Measurements from ENCODE around the gene EXOC1L. TPM values are rescaled to one million over a fixed set of nuclear protein-coding genes. Genes with fewer than 3 reads are reported as not detected.

Gene EXOC1L
- total and polyA plus RNA-seq, 9 of the 15 experiments (the other 6 are each of a cell fraction or from before 2014, with no cell fraction given), result 0.38 to 3.9 (median 1.0) TPM; not detected in 1

DNA sequence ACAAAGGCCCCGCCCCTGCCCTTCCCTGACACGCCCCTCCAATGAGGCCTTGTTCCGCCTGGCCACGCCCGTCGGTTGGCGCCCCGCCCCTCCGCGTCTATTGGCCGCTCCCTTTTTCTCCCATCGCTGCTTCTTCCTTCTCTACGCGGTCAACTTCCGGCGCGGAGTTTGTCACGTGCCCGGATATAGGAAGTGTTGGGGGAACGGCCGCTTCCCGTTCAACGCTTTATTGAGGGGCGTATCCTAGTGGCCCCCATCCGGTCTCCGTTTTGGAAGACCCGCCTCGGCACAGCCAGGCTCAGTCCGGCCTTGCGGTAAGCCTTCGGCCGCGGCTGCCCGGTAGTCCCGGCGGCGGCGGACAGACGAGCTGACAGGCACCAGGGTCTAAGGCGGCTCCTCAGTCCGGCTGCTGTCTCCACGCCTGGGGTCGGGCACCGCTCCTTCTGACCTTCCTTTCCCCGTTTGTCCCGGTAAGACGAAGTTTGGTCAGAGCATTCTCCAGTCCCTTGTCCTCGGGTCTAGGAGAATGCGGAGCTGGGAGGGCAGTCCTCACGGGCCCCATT lies 34.0 kb downstream of the EXOC1L start, which contains the start of gene EXOC1 (continued):
- TF ChIP-seq RAD51 (IDR thresholded peaks at IDR 0.05; ENCODE audit: borderline replicate concordance, low read depth) (peak; percentile 96), NBN (IDR thresholded peaks at IDR 0.05; ENCODE audit: low read depth) (no peak), TAF7 (tag; IDR thresholded peaks at IDR 0.05) (0 out of 2 replicates have a peak, but pooled peaks have one; percentile 13), HDAC1 (IDR thresholded peaks at IDR 0.05) (peak in 1 of 2 experiments; percentile 95; a peak in 2 of 4 replicates), NFE2L1 (tag; IDR thresholded peaks at IDR 0.05; ENCODE audit: borderline replicate concordance, low read depth) (no peak), PHB2 (IDR thresholded peaks at IDR 0.05; ENCODE audit: low read depth) (no peak), LEF1 (IDR thresholded peaks at IDR 0.05) (0 out of 2 replicates have a peak, but pooled peaks have one; percentile 15), KDM2B (CRISPR knock-in tag; IDR thresholded peaks at IDR 0.05) (no peak), MTA1 (IDR thresholded peaks at IDR 0.05; ENCODE audit: borderline replicate concordance) (peak; percentile 76), DACH1 (IDR thresholded peaks at IDR 0.05; ENCODE audit: partially characterized antibody) (no peak), NR2C2 (CRISPR knock-in tag; IDR thresholded peaks at IDR 0.05) (no peak), NR2C2 (tag; IDR thresholded peaks at IDR 0.05) (peak; percentile 51; the same call in 1 of the 2 replicates), MCM3 (IDR thresholded peaks at IDR 0.05) (no peak), POU5F1 (IDR thresholded peaks at IDR 0.05; ENCODE audit: borderline replicate concordance, low read depth, low read length, partially characterized antibody) (peak; percentile 62), TBL1XR1 (IDR thresholded peaks at IDR 0.05; ENCODE audit: low read length in 2 of 2) (no peak)
- TF ChIP-seq, protein P1, sequence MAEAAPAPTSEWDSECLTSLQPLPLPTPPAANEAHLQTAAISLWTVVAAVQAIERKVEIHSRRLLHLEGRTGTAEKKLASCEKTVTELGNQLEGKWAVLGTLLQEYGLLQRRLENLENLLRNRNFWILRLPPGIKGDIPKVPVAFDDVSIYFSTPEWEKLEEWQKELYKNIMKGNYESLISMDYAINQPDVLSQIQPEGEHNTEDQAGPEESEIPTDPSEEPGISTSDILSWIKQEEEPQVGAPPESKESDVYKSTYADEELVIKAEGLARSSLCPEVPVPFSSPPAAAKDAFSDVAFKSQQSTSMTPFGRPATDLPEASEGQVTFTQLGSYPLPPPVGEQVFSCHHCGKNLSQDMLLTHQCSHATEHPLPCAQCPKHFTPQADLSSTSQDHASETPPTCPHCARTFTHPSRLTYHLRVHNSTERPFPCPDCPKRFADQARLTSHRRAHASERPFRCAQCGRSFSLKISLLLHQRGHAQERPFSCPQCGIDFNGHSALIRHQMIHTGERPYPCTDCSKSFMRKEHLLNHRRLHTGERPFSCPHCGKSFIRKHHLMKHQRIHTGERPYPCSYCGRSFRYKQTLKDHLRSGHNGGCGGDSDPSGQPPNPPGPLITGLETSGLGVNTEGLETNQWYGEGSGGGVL (CRISPR knock-in tag; IDR thresholded peaks at IDR 0.05), result no peak
- TF ChIP-seq, protein P2, sequence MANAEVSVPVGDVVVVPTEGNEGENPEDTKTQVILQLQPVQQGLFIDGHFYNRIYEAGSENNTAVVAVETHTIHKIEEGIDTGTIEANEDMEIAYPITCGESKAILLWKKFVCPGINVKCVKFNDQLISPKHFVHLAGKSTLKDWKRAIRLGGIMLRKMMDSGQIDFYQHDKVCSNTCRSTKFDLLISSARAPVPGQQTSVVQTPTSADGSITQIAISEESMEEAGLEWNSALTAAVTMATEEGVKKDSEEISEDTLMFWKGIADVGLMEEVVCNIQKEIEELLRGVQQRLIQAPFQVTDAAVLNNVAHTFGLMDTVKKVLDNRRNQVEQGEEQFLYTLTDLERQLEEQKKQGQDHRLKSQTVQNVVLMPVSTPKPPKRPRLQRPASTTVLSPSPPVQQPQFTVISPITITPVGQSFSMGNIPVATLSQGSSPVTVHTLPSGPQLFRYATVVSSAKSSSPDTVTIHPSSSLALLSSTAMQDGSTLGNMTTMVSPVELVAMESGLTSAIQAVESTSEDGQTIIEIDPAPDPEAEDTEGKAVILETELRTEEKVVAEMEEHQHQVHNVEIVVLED (CRISPR knock-in tag; IDR thresholded peaks at IDR 0.05), result peak; percentile 44
- TF ChIP-seq, protein P3, sequence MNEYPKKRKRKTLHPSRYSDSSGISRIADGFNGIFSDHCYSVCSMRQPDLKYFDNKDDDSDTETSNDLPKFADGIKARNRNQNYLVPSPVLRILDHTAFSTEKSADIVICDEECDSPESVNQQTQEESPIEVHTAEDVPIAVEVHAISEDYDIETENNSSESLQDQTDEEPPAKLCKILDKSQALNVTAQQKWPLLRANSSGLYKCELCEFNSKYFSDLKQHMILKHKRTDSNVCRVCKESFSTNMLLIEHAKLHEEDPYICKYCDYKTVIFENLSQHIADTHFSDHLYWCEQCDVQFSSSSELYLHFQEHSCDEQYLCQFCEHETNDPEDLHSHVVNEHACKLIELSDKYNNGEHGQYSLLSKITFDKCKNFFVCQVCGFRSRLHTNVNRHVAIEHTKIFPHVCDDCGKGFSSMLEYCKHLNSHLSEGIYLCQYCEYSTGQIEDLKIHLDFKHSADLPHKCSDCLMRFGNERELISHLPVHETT (CRISPR knock-in tag; conservative IDR thresholded peaks at IDR 0.05 in 1 of 2, IDR thresholded peaks at IDR 0.05 in 1 of 2), result peak in 1 of 2 experiments; percentile 66; a peak in 2 of 4 replicates
- TF ChIP-seq, protein P4, sequence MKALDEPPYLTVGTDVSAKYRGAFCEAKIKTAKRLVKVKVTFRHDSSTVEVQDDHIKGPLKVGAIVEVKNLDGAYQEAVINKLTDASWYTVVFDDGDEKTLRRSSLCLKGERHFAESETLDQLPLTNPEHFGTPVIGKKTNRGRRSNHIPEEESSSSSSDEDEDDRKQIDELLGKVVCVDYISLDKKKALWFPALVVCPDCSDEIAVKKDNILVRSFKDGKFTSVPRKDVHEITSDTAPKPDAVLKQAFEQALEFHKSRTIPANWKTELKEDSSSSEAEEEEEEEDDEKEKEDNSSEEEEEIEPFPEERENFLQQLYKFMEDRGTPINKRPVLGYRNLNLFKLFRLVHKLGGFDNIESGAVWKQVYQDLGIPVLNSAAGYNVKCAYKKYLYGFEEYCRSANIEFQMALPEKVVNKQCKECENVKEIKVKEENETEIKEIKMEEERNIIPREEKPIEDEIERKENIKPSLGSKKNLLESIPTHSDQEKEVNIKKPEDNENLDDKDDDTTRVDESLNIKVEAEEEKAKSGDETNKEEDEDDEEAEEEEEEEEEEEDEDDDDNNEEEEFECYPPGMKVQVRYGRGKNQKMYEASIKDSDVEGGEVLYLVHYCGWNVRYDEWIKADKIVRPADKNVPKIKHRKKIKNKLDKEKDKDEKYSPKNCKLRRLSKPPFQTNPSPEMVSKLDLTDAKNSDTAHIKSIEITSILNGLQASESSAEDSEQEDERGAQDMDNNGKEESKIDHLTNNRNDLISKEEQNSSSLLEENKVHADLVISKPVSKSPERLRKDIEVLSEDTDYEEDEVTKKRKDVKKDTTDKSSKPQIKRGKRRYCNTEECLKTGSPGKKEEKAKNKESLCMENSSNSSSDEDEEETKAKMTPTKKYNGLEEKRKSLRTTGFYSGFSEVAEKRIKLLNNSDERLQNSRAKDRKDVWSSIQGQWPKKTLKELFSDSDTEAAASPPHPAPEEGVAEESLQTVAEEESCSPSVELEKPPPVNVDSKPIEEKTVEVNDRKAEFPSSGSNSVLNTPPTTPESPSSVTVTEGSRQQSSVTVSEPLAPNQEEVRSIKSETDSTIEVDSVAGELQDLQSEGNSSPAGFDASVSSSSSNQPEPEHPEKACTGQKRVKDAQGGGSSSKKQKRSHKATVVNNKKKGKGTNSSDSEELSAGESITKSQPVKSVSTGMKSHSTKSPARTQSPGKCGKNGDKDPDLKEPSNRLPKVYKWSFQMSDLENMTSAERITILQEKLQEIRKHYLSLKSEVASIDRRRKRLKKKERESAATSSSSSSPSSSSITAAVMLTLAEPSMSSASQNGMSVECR (CRISPR knock-in tag; IDR thresholded peaks at IDR 0.05), result peak; percentile 74; the same call in 1 of the 2 replicates
